HL-60 (cell line): ENCODE measurements around the gene KIF27.

Experiments used
- DNase-seq, 2 experiments: peaks; one replicate each; pipeline ENCODE4 v3.0.0-alpha.2; 2010 to 2020; ENCODE audit warnings: low read depth in 1 of 2, low spot score in 1 of 2
- H3K27ac ChIP-seq: fragments of 250-450 bp; sonication (Bioruptor Pico); replicated peaks from 2 replicates; pipeline ENCODE4 v1.5.1; 2020; ENCODE audit warnings: mild to moderate bottlenecking, moderate library complexity
- H3K27me3 ChIP-seq: fragments of 250-450 bp; sonication (Bioruptor Pico); 2 replicates; pipeline ENCODE4 v1.5.1; 2021; ENCODE audit warnings: mild to moderate bottlenecking, moderate library complexity; ENCODE audit not compliant: insufficient read depth, poor library complexity, severe bottlenecking
- H3K4me3 ChIP-seq: replicated peaks from 2 replicates; pipeline ENCODE4 v1.5.1; 2011; ENCODE audit warnings: mild to moderate bottlenecking, control low read depth, low read length; ENCODE audit not compliant: insufficient read depth
- GABPA ChIP-seq: IDR thresholded peaks from 2 replicates; pipeline ENCODE4 v1.6.1; 2012; ENCODE audit warnings: low read depth
- POLR2AphosphoS5 ChIP-seq: IDR thresholded peaks from 2 replicates; pipeline ENCODE4 v1.6.1; 2012; ENCODE audit warnings: low read depth
- SPI1 ChIP-seq: IDR thresholded peaks from 2 replicates; pipeline ENCODE4 v1.6.1; 2012; ENCODE audit warnings: low read depth, mild to moderate bottlenecking, borderline replicate concordance
- TF ChIP-seq, protein P1 (sequence below): IDR thresholded peaks from 2 replicates; pipeline ENCODE4 v1.6.1; 2012; ENCODE audit warnings: low read depth; ENCODE audit not compliant: insufficient replicate concordance
- TF ChIP-seq, protein P2 (sequence below): IDR thresholded peaks from one replicate; pipeline ENCODE4 v1.5.1; 2011; ENCODE audit warnings: low read length, control low read depth, inconsistent platforms; ENCODE audit not compliant: insufficient read depth

The KIF27 gene

DNA sequence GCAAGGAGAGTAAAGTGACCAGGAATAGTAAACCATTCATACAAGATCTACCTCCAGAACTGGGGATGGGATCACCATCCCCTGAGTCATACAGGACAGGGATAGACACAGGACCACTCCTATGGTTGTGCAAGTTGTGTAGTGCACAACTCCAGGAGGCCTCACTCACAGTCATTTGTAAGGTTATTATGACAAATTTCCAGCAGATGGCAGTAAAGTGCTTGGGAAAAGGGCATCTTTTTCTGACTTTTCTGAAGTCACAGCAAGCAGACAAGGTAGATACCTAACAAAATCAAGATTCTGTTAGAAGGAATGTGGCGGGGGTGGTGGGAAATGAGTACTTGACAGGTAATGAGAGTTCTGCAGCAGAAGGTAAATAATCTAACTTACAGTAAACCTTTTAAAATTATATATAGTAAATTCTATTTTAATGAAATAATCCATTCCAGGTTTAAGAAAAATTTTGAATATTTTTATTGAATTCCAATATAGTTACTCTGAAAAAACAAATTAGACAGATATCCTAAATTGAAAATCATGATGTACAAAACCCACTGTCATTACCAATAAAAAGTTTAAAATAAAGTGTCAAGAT is 16.7 kb upstream of the KIF27 start:
- Histone ChIP-seq H3K27me3 (no peaks in the 10 kb centered on the region), H3K27ac (no peak overlapping the region), H3K4me3 (no peak overlapping the region)
- TF ChIP-seq, protein P1, sequence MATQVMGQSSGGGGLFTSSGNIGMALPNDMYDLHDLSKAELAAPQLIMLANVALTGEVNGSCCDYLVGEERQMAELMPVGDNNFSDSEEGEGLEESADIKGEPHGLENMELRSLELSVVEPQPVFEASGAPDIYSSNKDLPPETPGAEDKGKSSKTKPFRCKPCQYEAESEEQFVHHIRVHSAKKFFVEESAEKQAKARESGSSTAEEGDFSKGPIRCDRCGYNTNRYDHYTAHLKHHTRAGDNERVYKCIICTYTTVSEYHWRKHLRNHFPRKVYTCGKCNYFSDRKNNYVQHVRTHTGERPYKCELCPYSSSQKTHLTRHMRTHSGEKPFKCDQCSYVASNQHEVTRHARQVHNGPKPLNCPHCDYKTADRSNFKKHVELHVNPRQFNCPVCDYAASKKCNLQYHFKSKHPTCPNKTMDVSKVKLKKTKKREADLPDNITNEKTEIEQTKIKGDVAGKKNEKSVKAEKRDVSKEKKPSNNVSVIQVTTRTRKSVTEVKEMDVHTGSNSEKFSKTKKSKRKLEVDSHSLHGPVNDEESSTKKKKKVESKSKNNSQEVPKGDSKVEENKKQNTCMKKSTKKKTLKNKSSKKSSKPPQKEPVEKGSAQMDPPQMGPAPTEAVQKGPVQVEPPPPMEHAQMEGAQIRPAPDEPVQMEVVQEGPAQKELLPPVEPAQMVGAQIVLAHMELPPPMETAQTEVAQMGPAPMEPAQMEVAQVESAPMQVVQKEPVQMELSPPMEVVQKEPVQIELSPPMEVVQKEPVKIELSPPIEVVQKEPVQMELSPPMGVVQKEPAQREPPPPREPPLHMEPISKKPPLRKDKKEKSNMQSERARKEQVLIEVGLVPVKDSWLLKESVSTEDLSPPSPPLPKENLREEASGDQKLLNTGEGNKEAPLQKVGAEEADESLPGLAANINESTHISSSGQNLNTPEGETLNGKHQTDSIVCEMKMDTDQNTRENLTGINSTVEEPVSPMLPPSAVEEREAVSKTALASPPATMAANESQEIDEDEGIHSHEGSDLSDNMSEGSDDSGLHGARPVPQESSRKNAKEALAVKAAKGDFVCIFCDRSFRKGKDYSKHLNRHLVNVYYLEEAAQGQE: no peak
- no peak for TF ChIP-seq GABPA
- TF ChIP-seq SPI1: no peak
- no peak for TF ChIP-seq POLR2AphosphoS5
- TF ChIP-seq, protein P2, sequence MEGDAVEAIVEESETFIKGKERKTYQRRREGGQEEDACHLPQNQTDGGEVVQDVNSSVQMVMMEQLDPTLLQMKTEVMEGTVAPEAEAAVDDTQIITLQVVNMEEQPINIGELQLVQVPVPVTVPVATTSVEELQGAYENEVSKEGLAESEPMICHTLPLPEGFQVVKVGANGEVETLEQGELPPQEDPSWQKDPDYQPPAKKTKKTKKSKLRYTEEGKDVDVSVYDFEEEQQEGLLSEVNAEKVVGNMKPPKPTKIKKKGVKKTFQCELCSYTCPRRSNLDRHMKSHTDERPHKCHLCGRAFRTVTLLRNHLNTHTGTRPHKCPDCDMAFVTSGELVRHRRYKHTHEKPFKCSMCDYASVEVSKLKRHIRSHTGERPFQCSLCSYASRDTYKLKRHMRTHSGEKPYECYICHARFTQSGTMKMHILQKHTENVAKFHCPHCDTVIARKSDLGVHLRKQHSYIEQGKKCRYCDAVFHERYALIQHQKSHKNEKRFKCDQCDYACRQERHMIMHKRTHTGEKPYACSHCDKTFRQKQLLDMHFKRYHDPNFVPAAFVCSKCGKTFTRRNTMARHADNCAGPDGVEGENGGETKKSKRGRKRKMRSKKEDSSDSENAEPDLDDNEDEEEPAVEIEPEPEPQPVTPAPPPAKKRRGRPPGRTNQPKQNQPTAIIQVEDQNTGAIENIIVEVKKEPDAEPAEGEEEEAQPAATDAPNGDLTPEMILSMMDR: no peak
- DNase-seq: peak; percentile 53 to 61

DNA sequence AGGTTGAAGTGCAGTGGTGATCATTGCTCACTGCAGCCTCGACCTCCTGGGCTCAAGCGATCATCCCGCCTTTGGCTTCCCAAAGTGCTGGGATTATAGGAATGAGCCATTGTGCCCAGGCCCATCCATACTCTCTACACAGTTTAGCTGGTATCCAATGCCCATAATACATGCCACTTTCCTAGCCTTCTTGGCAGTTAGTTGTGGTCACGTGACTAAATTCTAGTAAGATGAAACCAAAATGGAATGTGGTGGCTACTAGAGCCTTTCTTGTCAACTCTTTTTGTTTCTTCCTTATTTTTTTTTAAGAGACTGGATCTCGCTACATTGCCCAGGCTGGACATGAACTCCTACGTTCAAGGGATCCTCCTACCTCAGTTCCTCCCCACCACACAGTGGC is 15.3 kb upstream of the KIF27 start:
- TF ChIP-seq, protein P1: no peak
- TF ChIP-seq GABPA: no peak
- no peak for TF ChIP-seq SPI1
- TF ChIP-seq, protein P2: no peak
- TF ChIP-seq POLR2AphosphoS5: no peak
- Histone ChIP-seq H3K27ac (no peak overlapping the region), H3K27me3 (no peaks in the 10 kb centered on the region), H3K4me3 (no peak overlapping the region)
- no peak for DNase-seq

DNA sequence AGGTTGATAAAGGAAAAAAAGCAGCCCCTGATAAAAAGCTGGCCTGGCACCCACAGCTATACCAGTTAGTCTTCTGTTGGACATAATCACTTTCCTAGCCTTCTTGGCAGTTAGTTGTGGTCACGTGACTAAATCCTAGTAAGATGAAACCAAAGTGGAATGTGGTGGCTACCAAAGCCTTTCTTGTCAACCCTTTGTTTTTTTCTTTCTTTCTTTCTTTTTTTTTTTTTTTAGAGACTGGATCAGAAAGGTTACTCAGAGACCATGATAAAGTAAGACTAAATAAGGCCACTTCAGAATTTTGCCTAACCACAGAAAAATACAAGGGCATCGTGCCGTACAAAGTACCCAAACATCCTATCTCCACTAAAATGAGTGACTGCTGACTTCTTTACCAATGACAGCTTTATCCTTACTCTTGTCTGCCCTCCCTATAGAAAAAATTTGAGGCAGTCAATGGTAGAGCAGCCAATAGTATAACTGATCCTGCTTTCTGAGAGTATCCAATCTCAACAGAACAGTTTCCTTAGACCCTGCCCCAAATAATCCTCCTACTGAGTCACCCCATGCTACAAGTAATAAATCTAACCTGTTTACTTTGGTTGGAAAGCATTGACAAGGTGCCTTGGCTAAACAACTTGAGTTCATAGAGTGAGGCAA is 14.2 kb upstream of the KIF27 start:
- Histone ChIP-seq H3K27ac (peak overlapping the region; percentile 41), H3K27me3 (no peaks in the 10 kb centered on the region), H3K4me3 (no peak overlapping the region)
- TF ChIP-seq POLR2AphosphoS5 (no peak), GABPA (no peak), SPI1 (no peak)
- TF ChIP-seq, protein P2: no peak
- TF ChIP-seq, protein P1: no peak
- no peak for DNase-seq
